Measurements from ENCODE around the gene ISYNA1.

ISYNA1 gene

DNA sequence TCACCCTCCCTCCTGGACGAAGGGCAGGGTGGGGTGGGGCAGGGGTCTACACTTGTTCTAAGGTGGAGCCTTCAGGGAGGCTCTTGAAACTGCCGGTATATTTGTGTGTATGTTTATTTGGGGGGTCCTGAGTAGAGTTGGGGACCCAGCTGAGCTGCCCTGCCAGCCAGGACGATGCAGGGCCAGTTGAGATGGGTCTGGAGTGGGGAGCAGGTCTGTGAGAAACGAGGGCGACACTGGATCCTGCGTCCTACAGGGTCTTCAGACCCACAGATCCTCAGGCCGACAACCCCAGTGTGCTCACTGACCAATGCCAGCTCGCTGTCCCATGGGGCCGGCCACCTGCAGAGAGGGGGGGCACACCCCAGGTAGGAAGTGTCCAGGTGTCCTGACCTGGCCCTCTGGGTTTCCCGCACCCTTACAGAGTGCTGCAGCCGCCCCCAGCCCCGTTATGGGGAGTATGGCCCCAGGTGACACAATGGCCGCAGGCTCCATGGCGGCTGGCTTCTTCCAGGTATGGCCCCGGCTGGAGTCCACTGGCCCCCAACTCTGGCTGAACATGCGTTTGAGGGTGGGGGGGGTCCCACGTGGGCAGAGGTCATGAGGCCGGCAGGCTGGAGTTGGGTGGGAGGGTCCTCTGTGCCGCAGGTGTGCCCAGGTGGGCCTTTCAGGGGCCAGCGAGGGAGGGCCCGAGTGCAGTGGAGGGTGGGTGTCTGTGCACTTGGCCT lies 7.4 kb downstream of the ISYNA1 start:
- no peak for DNase-seq

DNA sequence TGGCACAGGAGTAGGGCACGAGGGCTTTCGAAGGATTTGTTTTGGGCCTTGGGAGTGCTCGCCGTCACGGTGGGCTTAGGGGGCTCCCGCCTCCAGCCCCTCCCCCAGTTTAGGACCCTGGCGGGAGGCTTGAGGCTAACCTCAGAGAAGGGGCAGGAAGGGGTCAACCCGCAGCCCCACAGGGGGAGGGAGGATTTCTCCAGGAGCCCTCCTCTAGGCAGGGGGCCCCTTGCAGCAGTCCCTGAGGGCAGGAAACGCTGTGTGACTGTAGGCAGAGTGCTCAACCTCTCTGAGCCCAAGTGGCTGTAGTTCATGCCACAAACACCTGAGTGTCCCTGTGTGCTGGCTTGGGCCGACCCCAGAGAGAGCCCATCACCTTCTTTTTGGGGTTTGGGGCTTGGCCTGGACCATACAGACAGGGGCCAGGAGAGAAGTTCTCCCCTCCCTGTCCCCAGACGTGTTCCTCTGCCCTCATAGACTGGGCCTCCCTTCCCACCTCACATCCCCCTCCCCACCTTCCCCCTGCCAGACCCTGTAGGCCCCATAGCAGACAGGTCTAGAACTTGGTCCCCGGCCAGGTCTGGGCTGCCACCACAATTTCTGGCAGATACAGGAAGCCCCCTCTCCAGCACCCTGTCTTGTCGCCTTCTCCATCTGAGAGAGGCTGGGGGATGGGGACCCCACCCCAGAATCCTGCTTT lies 8.1 kb downstream of the ISYNA1 start:
- peak in 1 of 2 donors; percentile 46 for DNase-seq

DNA sequence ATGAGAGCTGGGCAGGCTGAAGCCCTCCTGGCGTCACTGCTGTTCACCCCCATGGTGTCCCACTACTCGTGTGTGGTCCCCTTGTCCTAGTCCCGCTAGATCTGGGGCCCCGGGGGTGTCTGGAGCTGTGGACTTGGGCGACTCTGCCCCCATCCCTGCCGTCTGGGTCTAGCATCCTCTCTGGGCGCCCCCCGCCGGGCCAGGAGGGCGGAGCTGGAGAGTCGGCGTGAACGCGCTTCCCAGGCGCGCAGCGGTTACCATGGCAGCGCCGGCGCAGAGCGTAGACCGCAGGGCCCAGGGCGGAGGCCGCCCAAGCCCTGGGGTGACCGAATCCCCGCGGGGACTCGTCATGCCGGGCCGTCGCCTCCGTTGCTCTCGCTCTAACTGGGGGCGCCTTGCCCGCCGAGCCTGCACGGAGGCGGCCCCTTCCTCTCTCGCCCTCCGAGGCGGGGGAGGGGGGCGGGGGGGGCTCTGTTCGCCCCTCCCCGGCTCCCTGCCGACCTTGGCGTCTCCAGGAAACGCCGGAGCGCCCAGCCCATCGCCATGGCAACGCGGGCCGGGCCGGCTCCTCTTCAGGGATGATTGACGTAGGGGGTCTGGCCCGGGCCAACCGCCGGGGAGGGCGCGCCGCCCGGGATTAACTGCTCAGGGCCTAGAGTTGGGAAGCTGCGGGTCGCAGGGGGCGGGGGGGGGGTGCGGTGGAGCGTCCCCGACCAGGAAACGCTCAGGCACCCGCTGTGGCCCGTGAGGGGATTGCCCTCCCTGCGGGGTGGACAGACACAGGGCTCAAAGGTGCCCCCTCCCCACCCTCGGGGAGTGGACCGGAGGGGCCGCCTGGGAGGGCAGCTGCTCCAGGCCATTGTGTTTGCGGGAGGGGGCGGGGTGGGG lies 8.9 kb downstream of the ISYNA1 start:
- peak; percentile 91 for DNase-seq

DNA sequence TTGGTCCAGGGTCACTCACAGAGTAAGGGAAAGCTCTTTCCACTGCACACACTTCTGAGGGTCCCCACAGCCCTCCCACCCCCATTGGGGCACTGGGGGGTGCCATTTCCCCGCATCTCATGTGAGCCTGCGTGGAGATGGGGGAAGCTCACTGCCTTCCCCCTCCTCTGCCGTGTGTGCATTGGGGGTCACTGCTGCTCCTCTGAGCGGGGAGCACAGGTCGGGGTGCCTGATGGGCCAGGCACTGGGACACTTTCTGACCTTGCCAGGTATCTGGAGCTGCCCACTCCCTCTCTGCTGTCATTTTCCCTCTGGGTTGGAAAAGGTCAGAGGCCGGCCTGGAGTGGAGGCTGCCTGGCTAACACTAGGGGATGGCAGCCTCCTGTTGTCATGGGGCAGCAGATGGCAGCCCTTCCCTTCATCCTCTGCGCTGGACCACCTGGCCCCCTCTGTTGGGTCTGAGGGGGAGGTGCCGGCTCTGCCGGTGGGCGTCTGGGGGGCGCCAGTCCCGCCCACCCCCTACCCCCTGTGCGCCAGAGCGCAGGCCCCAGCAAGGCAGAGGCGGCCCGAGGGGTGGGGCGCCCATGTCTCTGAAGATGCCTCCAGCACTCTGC lies 9.7 kb downstream of the ISYNA1 start:
- no peak for DNase-seq

- no peak for DNase-seq
These were observed 10.2 kb downstream of the ISYNA1 start for GRCh38 chr19:18427743-18428113.

- no peak for DNase-seq
These were observed 10.7 kb downstream of the ISYNA1 start for GRCh38 chr19:18427080-18427742.

DNA sequence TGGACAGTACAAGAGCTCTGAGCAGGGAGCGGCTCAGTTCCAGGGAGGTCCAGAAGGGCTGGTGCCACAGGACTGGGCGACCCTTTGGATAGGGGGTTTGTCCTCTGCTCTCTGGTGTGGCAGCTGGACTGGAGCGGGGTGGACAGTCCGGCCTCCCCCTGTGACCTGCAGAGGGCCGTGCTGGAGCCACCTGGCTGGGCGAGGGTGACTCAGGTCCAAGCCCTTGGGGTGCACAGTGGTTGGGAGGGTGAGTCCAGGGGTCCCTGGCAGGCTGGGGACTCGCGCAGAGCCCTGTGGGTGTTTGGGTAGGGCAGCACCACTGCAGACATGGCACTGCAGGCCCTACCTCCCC lies 11.5 kb downstream of the ISYNA1 start:
- DNase-seq: no peak

GRCh38 chr19:18425515-18426415 lies 12.2 kb downstream of the ISYNA1 start:
- DNase-seq: no peak

GRCh38 chr19:18424890-18425514 lies 12.9 kb downstream of the ISYNA1 start:
- no peak for DNase-seq

GRCh38 chr19:18424122-18424889 lies 13.6 kb downstream of the ISYNA1 start:
- no peak for DNase-seq

DNA sequence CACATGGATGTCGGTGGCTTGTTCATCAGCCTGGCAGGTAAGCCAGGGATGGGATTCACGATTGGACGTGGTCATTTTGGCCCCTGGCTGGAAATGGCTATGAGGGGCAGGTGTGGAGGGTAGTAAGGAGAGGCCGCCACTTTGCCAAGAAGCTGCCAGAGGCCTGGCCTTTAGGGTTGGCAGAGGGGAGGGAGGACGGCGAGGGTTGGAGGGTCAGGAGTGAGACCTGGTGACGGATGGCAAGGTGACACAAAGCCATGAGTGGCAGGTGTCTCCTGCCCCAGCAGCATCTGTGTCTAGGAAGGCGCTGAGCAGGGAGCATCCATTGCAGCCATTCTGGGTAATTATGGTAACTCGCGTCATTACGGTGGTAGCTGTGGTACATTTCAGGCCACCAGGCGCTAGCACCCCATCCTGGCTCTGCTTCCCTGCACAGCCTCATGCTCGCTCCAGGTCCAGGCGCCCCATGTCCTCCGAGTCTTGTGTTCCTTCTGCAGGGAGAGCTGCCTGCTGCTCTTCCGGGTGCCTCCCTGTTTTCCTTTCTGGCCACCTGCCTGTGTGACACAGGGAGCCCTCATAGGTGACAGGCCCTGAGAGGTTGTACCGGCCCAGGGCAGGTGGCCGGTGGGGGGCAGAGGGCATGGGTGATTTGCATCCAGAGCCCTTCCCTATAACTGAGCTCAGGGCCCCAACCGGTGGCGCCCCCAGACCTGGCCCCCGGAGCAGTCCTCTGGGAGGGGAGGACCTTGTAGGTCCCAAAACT lies 14.5 kb downstream of the ISYNA1 start:
- DNase-seq: no peak

- DNase-seq: peak in 1 of 2 donors; percentile 54
These were observed 15.3 kb downstream of the ISYNA1 start for GRCh38 chr19:18422530-18423191.

GRCh38 chr19:18421371-18421959 lies 16.5 kb downstream of the ISYNA1 start:
- no peak for DNase-seq

DNA sequence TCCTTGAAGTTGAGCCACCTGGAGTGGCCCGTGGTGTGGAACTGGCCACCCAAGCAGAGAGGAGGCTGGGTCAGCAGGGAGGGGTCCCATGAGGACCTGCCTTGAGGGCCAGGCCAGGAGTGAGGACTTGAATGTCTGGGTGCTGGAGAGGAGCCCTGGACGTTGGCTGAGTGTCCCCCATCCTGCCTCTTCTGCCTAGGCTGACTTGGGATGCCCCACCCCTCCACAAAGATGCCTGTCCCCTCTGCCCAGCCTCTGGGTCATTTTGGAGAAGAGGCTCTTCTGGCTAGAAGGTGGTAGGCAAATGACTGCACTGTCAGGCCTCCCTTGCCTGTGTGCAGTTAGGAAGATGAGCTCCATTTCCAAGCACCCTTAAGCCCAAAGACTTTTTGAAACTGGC lies 17.0 kb downstream of the ISYNA1 start:
- DNase-seq: no peak

- peak; percentile 43 to 57 for DNase-seq
These were observed 18.1 kb downstream of the ISYNA1 start for GRCh38 chr19:18419699-18420460.

- DNase-seq: peak; percentile 71 to 78
These were observed 18.7 kb downstream of the ISYNA1 start, which contains the start of gene SSBP4 for GRCh38 chr19:18419195-18419698. SSBP4 (plus strand) TSS chr19:18419398; CDS start chr19:18419649, 251 bp downstream.

GRCh38 chr19:18418483-18419194 lies 19.3 kb downstream of the ISYNA1 start:
- peak in 1 of 2 donors; percentile 50 for DNase-seq
